Islet precursor cell (in vitro differentiated cells): Measurements from ENCODE around the gene NAA38.

Source experiments
- DNase-seq: peaks from one replicate; pipeline ENCODE4 v3.0.0-alpha.2; 2018

Gene NAA38

GRCh38 chr17:7852262-7852670 is 5.1 kb downstream of the NAA38 start:
- DNase-seq, result no peak

DNA sequence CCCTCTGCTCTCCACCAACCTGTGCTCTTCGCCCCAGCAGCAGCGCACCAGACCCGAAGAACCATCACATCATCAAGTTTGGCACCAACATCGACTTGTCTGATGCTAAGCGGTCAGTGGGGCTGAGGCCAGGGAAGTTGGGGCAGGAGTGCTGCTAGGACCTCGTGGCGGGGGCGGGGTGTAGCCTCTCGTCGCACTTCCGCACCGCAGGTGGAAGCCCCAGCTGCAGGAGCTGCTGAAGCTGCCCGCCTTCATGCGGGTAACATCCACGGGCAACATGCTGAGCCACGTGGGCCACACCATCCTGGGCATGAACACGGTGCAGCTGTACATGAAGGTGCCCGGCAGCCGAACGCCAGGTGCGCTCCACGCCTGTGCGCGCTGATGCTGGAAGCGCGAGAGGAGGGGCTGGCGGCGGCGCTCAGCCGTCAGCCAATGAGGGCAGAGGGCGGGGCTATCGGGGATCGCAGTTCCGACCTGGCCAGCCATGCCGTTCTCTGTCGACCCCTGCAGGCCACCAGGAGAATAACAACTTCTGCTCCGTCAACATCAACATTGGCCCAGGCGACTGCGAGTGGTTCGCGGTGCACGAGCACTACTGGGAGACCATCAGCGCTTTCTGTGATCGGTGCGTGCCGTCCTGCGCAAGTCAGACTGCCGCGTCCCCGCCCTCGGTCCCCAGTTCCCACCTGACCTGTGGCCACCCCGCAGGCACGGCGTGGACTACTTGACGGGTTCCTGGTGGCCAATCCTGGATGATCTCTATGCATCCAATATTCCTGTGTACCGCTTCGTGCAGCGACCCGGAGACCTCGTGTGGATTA is 5.7 kb downstream of the NAA38 start:
- DNase-seq, result peak; percentile 97

DNA sequence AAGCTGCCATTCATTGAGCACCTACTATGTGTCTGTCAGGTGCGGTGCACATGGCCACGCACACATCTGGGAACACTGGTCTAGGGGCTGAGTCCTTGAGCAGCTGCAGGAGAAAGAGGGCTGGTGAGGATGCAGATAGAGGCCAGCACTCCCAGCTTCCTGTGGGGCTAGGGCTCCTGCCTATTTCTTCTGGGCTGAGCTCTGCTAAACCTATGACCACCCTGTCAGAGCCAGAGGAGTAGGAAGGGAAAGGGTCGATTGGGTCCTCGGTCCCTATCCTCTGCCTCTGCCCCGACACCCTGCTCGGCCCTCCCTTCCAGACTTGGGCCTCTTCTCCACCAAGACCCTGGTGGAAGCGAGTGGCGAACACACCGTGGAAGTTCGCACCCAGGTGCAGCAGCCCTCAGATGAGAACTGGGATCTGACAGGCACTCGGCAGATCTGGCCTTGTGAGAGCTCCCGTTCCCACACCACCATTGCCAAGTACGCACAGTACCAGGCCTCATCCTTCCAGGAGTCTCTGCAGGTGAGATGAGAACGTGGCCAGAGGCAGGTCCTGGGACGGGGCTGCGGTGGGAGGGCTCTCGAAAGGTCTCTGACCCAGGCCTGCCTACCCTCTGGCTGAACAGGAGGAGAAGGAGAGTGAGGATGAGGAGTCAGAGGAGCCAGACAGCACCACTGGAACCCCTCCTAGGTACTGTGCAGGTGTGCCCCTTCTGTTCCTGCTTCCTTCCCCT is 6.5 kb downstream of the NAA38 start:
- DNase-seq, result no peak

GRCh38 chr17:7849751-7850504 is 7.4 kb downstream of the NAA38 start:
- no peak for DNase-seq

GRCh38 chr17:7849130-7849750 is 8.1 kb downstream of the NAA38 start:
- DNase-seq, result no peak

DNA sequence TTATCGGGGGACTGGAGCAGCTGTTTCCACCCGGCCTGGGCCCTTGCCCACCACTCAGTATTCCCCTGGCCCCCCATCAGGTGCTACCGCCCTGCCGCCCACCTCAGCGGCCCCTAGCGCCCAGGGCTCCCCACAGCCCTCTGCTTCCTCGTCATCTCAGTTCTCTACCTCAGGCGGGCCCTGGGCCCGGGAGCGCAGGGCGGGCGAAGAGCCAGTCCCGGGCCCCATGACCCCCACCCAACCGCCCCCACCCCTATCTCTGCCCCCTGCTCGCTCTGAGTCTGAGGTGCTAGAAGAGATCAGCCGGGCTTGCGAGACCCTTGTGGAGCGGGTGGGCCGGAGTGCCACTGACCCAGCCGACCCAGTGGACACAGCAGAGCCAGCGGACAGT is 8.6 kb downstream of the NAA38 start:
- DNase-seq, result no peak

- DNase-seq, result no peak
Observed at GRCh38 chr17:7848131-7848579, 9.2 kb downstream of the NAA38 start.

DNA sequence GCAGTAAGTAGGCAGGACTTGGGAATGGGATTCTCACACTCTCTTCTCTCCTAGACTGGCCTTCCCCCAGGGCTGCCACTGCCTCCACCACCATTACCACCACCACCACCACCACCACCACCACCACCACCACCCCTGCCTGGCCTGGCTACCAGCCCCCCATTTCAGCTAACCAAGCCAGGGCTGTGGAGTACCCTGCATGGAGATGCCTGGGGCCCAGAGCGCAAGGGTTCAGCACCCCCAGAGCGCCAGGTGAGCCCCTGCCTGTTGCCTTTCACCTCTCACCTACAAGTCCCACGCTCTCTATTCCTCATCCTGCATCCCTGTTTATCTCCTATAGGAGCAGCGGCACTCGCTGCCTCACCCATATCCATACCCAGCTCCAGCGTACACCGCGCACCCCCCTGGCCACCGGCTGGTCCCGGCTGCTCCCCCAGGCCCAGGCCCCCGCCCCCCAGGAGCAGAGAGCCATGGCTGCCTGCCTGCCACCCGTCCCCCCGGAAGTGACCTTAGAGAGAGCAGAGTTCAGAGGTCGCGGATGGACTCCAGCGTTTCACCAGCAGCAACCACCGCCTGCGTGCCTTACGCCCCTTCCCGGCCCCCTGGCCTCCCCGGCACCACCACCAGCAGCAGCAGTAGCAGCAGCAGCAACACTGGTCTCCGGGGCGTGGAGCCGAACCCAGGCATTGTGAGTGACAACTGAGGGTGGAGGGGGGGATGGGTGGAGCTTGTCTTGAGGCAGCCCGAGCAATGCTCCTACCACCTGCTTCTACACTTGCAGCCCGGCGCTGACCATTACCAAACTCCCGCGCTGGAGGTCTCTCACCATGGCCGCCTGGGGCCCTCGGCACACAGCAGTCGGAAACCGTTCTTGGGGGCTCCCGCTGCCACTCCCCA is 10.3 kb downstream of the NAA38 start:
- DNase-seq, result no peak

- no peak for DNase-seq
Observed at GRCh38 chr17:7846063-7846735, 11.2 kb downstream of the NAA38 start.

DNA sequence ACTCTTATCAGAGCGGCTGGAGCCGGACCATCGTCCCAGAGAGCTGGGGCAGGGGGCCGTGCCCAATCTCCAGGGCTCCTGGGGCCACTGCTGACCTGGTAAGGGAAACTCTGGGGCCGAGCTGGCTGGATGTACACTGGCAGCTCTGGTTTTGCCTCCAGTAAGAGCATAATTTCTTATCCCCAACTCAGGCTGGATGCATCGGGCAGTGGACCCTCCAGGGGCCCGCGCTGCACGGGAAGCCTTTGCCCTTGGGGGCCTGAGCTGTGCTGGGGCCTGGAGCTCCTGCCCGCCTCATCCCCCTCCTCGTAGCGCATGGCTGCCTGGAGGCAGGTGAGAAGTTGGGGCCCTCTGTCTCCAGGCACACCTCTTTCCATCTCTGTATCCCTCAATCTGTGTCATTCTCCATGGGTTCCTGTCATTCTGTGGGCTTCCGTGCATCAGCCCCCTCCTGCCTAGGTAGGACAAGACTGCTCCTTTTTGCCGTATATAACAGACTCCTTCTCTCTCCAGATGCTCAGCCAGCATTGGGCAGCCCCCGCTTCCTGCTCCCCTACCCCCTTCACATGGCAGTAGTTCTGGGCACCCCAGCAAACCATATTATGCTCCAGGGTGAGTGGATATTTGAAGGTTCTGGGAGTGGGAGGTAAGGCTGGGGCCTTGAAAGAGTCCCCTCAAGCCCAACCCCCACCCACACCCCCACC is 11.8 kb downstream of the NAA38 start:
- DNase-seq, result no peak

- DNase-seq, result peak; percentile 98
Observed at GRCh38 chr17:7844292-7845154, 12.8 kb downstream of the NAA38 start.

DNA sequence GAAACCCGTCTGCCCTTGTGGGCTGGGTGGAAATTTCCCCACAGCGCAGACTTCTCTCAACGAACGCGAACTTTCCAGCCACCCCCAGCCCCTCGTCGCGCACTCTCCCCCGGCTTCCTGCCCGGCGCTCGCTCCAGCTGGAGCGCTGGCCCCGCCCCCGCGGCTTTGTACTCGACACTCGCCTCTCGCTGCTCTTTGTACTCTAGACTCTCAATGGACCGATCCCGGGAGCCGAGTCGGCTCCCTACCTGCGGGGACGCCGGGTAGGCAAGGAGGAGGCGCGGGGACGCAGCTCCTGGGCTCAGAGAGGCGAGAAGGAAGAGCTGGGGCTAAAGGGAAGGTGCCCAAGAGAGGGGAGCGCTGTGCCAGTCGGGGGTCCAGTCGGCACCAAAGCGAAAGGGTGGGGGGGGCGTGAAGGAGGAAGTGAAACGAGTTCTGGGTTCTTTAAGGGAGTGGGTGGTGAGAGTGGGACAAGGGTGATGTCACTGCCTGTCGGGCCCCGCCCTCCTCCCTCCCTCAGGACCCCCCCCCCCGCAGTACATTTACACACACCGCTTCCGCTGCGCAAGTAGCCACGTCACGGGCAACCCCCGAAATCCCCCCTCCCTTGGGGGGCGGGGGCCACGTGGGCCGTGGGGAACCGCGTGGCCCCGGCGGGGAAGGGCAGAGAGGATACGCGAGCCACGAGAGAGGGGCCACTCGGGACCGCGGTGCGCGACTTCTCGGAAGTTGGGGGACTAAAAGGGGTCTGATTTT is 13.6 kb downstream of the NAA38 start:
- DNase-seq, result peak; percentile 96

DNA sequence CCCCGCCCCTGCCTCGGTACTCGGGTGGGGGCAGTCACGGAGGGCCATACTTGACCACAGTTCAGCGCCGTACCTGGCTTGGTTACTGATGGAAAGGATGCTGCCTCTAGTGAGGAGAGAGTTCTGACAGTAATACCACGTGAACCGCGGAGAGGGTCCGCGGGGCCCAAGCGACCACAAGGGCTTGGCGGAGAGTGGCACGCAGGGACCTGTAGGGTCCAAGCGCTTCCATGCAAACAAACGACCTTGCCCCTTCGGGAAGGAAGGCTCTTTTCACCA is 14.2 kb downstream of the NAA38 start:
- DNase-seq, result no peak

DNA sequence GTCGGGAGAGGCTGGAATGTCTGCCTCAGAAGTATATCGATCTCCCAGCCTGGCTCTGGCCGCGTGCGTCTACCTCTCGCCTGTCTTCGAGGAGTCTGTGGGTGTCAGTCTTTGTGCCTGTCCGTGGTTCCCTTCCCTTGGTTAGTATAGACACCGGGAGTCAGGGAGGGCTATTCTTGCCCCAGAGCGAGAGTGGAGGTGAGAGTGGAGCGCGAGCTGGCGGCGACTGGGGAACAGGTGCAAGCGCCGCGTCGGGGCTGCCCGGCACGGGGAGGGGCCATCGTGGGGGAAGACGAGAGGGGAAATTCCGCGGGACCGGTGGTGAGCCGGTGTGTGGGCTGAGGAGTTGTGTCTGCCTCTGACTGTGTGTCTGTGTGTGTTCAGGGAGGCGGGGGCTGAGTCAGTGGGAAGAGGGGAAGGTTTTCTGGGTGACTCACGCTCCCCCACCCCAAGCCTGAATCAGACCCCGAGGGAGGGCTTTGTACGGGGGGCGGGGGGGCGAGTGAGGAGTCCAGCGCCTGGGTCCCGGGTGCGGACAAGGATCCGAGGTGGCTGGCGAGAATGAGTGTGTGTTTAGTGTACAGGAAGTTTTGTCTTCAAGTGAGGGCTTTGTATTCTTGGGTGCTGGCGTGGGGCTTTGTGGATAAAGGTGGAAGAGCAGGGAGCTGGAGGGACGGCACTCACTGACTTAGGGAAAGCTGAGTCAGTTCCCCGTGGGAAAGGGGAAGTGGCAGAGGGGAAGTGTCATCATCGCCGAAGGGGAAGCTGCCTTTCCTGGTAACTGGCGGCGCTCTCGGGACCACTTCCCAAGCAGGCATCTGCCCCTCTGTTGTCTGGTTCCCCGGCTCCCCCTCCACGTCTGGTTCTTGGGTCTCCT is 14.7 kb downstream of the NAA38 start:
- DNase-seq, result peak; percentile 91

- peak; percentile 97 for DNase-seq
Observed at GRCh38 chr17:7841915-7842379, 15.4 kb downstream of the NAA38 start.

GRCh38 chr17:7841396-7841914 is 15.9 kb downstream of the NAA38 start:
- peak; percentile 99 for DNase-seq

- no peak for DNase-seq
Observed at GRCh38 chr17:7840875-7841274, 16.5 kb downstream of the NAA38 start.

DNA sequence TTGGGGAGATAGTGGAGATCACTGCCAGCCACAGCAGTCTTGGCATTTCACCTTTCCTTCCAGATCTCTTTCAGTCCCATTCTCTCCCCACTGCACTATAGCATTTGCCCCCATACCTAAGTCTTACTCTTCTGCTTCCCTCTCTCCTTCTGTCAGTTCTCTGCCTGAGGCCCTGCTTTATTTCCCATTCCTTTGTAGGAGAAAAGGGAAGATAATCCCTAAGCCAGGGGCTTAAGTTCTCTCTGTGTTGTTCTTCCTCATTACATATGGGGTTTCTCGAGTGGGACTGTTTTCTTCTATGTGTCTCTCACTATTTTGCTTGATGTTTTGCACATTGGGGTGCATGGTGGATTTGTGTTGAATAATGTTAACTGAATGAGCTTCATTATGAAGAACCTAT is 16.9 kb downstream of the NAA38 start:
- DNase-seq, result no peak
